Measurements from ENCODE around the gene SMIM5.

SMIM5 gene

GRCh38 chr17:75667825-75668224, 34.6 kb downstream of the SMIM5 start:
- DNase-seq (ENCODE audit: low read depth): no peak

- DNase-seq (ENCODE audit: low read depth): no peak
These were observed 35.3 kb downstream of the SMIM5 start for GRCh38 chr17:75668489-75668888.

GRCh38 chr17:75670868-75671267, 37.6 kb downstream of the SMIM5 start:
- no peak for DNase-seq (ENCODE audit: low read depth)

GRCh38 chr17:75672011-75672410, 38.8 kb downstream of the SMIM5 start:
- no peak for DNase-seq (ENCODE audit: low read depth)

GRCh38 chr17:75673487-75673886, 40.3 kb downstream of the SMIM5 start:
- no peak for DNase-seq (ENCODE audit: low read depth)

- DNase-seq (ENCODE audit: low read depth): no peak
These were observed 43.2 kb downstream of the SMIM5 start for GRCh38 chr17:75676461-75676860.

GRCh38 chr17:75679706-75680211, 46.5 kb downstream of the SMIM5 start:
- DNase-seq (ENCODE audit: low read depth): no peak

GRCh38 chr17:75680431-75680830, 47.2 kb downstream of the SMIM5 start:
- DNase-seq (ENCODE audit: low read depth): no peak

- no peak for DNase-seq (ENCODE audit: low read depth)
These were observed 48.1 kb downstream of the SMIM5 start for GRCh38 chr17:75681289-75681688.

- DNase-seq (ENCODE audit: low read depth): no peak
These were observed 50.3 kb downstream of the SMIM5 start for GRCh38 chr17:75683583-75683982.

- DNase-seq (ENCODE audit: low read depth): no peak
These were observed 51.0 kb downstream of the SMIM5 start for GRCh38 chr17:75684249-75684648.

GRCh38 chr17:75684924-75685323, 51.7 kb downstream of the SMIM5 start:
- no peak for DNase-seq (ENCODE audit: low read depth)

GRCh38 chr17:75685499-75685898, 52.3 kb downstream of the SMIM5 start:
- DNase-seq (ENCODE audit: low read depth): no peak

GRCh38 chr17:75688209-75688825, 55.1 kb downstream of the SMIM5 start:
- DNase-seq (ENCODE audit: low read depth): no peak

GRCh38 chr17:75689441-75689873, 56.2 kb downstream of the SMIM5 start:
- peak; percentile 24 for DNase-seq (ENCODE audit: low read depth)
